HG02884 (cell line): ENCODE data around the gene THOC5.
"Not testable (repeated sequence)": the region's sequence is repeated elsewhere in the genome, so short reads cannot be mapped to it uniquely, and the experiment has no call there.

Experiments used
- ATAC-seq: cut with Tn5 transposase; IDR thresholded peaks from one replicate; pipeline ENCODE4 v1.9.1; 2021; ENCODE audit warnings: mild to moderate bottlenecking, moderate library complexity; ENCODE audit not compliant: unreplicated experiment

THOC5 gene

GRCh38 chr22:29511126-29511862 is 42.3 kb downstream of the THOC5 start:
- no peak for ATAC-seq

GRCh38 chr22:29510542-29510941 is 43.0 kb downstream of the THOC5 start:
- ATAC-seq = no peak

DNA sequence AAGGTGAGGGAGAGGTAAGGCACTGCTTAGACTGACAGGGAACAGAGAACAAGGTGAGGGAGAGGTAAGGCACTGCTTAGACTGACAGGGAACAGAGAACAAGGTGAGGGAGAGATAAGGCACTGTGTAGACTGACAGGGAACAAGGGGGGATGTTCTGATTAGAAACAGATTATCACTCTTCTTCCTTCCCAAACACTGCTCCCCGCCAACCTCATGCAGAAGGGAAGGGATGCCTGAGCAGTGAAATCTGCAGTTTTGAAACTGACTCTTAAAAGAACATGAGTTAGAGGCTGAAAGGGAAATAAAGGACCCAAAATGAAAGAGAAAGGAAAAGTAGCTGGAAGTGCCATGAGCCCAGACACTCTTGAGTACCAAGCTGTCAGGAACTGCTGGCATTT is 43.7 kb downstream of the THOC5 start:
- ATAC-seq = no peak

DNA sequence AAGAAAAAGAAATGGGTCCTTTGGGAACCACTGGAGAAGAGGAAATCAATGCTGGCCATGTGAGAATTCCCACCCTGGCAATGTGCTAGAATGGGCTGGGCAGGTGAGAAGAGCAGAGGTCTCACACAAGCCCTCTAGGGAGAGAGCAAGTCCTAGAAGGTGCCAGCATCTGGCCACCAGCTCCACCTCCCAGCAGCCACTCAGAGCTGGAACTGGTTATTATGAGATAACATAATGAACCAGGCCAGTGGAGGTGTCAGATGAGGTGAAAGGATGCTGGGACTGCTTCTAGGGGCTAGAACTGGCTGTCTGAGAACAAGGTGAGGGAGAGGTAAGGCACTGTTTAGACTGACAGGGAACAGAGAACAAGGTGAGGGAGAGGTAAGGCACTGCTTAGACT is 44.3 kb downstream of the THOC5 start:
- no peak for ATAC-seq

- no peak for ATAC-seq
Observed at GRCh38 chr22:29503811-29504372, 49.7 kb downstream of the THOC5 start.

GRCh38 chr22:29499852-29500251 is 53.7 kb downstream of the THOC5 start:
- ATAC-seq = no peak

- ATAC-seq = no peak
Observed at GRCh38 chr22:29493636-29494035, 59.9 kb downstream of the THOC5 start.

DNA sequence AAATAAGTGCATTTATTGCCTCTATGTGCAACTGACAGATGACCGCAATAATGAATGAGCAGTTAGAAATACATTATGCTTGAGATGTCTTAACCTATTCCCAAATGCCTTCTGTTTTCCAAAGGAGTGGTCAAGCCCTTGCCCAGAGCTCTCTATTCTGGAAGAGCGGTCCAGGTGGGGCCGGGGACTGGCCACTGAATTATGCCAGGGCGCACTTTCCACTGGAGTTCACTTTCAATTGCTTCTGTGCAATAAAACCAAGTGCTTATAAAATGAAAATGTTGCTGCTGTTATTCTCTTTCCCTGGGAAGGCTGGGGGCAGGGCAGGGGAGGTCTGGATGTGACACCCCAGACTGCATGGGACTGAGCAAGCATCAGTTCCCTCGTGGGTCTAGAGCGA is 62.5 kb downstream of the THOC5 start:
- no peak for ATAC-seq

DNA sequence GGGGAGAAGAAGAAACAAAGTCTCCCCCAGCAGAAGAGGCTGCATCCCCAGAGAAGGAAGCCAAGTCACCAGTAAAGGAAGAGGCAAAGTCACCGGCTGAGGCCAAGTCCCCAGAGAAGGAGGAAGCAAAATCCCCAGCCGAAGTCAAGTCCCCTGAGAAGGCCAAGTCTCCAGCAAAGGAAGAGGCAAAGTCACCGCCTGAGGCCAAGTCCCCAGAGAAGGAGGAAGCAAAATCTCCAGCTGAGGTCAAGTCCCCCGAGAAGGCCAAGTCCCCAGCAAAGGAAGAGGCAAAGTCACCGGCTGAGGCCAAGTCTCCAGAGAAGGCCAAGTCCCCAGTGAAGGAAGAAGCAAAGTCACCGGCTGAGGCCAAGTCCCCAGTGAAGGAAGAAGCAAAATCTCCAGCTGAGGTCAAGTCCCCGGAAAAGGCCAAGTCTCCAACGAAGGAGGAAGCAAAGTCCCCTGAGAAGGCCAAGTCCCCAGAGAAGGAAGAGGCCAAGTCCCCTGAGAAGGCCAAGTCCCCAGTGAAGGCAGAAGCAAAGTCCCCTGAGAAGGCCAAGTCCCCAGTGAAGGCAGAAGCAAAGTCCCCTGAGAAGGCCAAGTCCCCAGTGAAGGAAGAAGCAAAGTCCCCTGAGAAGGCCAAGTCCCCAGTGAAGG is 64.3 kb downstream of the THOC5 start:
- not testable (repeated sequence) for ATAC-seq

DNA sequence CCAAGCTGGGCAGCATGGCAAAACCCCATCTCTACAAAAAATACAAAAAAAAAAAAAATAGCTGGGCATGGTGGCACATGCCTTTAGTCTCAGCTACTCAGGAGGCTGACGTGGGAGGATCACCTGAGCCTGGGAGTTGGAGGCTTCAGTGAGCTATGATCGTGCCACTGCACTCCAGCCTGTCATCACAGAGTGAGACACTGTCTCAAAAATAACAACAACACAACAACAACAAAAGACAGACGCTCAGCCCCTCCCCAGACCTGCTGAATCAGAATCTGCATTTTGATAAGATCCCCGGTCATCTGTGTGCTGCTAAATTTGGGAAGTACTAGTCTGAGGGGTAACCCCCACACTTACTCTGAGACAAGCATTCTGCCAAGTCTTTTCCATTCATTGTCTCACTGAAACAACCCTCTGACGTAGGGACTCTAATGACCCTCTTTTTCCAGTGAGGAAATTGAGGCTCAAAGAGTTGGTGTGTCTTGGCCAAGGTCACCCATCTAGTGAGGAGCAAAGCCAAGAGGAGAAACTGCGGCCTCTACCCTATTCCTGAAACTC is 66.1 kb downstream of the THOC5 start:
- no peak for ATAC-seq

- no peak for ATAC-seq
Observed at GRCh38 chr22:29485448-29485847, 68.1 kb downstream of the THOC5 start.

DNA sequence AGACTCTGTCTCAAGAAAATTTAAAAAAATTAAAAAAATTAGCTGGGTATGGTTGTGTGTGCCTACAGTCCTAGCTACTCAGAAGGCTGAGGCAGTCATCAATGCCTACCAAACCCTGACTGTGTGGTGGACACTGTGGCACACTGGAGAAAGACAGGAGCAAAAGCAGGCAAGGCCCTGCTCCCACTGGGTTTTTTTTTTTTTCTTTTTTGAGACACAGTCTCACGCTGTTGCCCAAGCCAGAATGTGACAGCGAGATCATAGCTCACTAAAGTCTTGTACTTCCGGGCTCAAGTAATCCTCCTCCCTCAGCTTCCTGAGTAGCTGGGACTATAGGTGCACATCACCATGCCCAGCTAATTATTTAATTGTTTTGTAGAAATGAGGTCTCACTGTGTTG is 68.9 kb downstream of the THOC5 start:
- no peak for ATAC-seq

DNA sequence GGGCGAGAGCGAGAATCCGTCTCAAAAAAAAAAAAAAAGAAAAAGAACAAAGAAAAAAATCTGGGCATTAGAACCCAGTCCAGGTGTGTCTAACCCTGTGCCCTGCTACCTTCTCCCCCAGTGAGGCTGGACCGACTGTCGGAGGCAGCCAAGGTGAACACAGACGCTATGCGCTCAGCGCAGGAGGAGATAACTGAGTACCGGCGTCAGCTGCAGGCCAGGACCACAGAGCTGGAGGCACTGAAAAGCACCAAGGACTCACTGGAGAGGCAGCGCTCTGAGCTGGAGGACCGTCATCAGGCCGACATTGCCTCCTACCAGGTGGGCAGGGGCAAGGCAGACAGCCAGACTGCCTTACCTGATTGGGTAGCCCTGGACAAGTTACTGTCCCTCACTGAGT is 70.3 kb downstream of the THOC5 start:
- no peak for ATAC-seq

DNA sequence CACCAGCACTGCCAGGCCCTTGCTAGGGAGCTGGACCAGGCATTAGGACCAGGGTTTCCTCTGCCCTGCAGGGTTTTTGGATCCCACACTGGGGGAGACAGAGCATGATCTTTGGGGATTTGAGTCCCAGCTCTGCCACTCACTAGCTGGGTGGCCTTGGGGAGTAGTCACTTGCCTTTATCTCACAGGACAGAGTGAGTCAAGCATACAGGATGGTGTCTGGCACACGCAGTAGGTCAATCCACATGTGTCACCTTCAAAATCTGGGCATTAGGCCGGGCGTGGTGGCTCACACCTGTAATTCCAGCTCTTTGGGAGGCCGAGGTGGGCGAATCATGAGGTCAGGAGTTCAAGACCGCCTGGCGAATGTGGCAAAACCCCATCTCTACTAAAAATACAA is 70.8 kb downstream of the THOC5 start:
- no peak for ATAC-seq

GRCh38 chr22:29482253-29482652 is 71.3 kb downstream of the THOC5 start:
- ATAC-seq = no peak

DNA sequence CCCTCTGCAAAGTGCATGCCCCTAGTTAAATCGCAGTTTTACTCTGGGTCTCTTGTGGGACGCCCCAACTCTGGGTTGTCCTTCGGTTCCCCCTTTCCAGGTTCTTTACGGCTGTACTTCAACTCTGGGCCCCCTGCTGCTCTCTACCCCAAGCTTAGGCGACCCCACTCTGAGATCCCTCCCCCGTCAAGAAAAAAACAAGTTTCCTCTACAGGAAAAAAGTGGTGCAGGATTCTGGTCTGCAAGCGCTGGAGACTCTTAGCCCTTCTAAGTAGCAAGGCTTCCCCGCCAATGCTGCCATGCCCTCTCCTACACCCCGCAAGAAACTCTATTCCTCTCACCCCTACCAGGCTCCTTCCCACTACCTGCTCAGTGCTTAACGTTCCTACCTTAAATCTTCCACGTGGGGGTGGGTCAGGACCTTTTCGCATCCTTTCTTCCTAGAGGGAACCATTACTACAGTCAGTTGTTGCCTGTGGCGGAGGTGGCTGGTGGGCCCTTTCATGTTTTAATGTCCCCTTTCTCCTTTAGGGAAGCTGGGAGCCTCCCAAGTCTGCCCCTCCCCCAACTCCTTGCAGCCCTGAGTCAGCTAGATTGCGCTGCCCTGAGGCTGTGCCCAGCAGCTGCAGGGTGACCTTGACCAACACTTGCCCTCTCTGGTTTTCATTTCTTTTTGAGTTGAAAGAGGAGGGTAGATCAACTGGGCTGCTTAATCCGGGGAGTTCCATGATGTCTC is 72.1 kb downstream of the THOC5 start:
- no peak for ATAC-seq

DNA sequence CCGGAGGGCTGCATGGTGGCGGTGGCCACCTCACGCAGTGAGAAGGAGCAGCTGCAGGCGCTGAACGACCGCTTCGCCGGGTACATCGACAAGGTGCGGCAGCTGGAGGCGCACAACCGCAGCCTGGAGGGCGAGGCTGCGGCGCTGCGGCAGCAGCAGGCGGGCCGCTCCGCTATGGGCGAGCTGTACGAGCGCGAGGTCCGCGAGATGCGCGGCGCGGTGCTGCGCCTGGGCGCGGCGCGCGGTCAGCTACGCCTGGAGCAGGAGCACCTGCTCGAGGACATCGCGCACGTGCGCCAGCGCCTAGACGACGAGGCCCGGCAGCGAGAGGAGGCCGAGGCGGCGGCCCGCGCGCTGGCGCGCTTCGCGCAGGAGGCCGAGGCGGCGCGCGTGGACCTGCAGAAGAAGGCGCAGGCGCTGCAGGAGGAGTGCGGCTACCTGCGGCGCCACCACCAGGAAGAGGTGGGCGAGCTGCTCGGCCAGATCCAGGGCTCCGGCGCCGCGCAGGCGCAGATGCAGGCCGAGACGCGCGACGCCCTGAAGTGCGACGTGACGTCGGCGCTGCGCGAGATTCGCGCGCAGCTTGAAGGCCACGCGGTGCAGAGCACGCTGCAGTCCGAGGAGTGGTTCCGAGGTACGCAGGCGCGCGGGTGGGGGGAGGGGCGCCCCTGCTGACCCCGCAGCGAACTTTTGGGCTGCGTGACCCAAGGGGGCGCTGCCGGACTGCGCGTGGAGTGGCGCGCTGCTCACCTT is 72.9 kb downstream of the THOC5 start:
- ATAC-seq = no peak

- no peak for ATAC-seq
Observed at GRCh38 chr22:29480262-29480511, 73.4 kb downstream of the THOC5 start.

GRCh38 chr22:29479417-29480261 is 73.9 kb downstream of the THOC5 start, which contains the start of gene NEFH:
Gene NEFH, plus strand, starts transcription at chr22:29480218. Its CDS starts 45 bp downstream, at chr22:29480263.
- no peak for ATAC-seq
